D721Med (cell line): Measurements from ENCODE around the gene LITAFD.

Source experiments
- DNase-seq: peaks from one replicate; pipeline ENCODE4 v3.0.0; 2011; ENCODE audit warnings: low spot score; ENCODE audit not compliant: insufficient read length
- FAIRE-seq: peaks from 2 replicates; lab custom pipeline; 2011; peaks lifted over from hg19 to GRCh38; lab: Jason Lieb, UNC
- CTCF ChIP-seq: IDR thresholded peaks from 2 replicates; pipeline ENCODE4 v1.5.1; 2012; ENCODE audit warnings: mild to moderate bottlenecking, control low read depth; ENCODE audit not compliant: insufficient read depth; ENCODE audit errors: missing control alignments

LITAFD gene

GRCh38 chr16:8887431-8887765 lies 5.2 kb downstream of the LITAFD start:
- FAIRE-seq (no peak), DNase-seq (no peak)

GRCh38 chr16:8887952-8888560 lies 5.9 kb downstream of the LITAFD start:
- FAIRE-seq: no peak
- no peak for TF ChIP-seq CTCF
- no peak for DNase-seq

More at GRCh38 chr16:8887431-8887765, 5.2 kb downstream of the LITAFD start:
- TF ChIP-seq CTCF: no peak

GRCh38 chr16:8888951-8889892 lies 7.1 kb downstream of the LITAFD start:
- DNase-seq (no peak), FAIRE-seq (no peak)
- no peak for TF ChIP-seq CTCF

- no peak for FAIRE-seq
- no peak for DNase-seq
- no peak for TF ChIP-seq CTCF
Measured at GRCh38 chr16:8889893-8890548, 7.9 kb downstream of the LITAFD start.

GRCh38 chr16:8890549-8890921 lies 8.4 kb downstream of the LITAFD start:
- DNase-seq (no peak), FAIRE-seq (no peak)
- no peak for TF ChIP-seq CTCF

GRCh38 chr16:8892101-8892575 lies 10.0 kb downstream of the LITAFD start:
- DNase-seq (no peak), FAIRE-seq (no peak)
- no peak for TF ChIP-seq CTCF
